ENCODE results near the gene SORBS2.

DNA sequence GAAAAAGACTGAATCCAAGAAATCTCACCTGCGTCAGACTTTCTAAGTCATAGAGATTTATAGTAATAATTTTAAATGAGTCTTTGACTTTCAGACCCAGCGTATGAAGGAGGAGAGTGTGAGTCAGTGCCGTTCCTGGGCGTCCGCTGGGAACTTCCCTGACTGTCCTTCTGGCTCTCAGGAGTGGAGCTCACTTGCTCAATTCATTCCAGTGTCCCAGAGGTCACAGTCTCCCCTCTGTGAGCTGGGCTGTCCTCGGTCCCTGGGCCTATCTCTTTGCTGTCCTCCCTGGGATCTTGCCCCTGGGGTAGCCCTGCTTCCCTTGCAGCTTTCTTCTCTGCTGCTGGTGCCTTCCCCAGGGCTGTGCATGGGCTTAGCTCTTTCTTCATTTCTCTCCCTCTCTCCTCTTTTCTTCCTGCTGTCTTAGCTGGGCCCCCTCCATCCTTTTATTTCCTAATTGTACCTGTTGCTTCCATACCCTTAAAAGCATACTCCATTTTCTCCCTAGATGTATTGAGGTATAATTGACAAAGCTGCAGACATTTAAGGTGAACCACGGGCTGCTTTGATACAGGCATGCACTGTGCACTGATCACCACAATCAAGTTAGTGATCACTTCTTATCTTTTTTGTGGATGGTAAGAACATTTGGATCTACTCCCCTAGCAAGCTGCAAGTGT lies 11.6 kb downstream of the SORBS2 start:
- no peak for TF ChIP-seq POLR2A (IDR thresholded peaks at IDR 0.05; ENCODE audit: low read depth, low read length)
- TF ChIP-seq, protein P1, sequence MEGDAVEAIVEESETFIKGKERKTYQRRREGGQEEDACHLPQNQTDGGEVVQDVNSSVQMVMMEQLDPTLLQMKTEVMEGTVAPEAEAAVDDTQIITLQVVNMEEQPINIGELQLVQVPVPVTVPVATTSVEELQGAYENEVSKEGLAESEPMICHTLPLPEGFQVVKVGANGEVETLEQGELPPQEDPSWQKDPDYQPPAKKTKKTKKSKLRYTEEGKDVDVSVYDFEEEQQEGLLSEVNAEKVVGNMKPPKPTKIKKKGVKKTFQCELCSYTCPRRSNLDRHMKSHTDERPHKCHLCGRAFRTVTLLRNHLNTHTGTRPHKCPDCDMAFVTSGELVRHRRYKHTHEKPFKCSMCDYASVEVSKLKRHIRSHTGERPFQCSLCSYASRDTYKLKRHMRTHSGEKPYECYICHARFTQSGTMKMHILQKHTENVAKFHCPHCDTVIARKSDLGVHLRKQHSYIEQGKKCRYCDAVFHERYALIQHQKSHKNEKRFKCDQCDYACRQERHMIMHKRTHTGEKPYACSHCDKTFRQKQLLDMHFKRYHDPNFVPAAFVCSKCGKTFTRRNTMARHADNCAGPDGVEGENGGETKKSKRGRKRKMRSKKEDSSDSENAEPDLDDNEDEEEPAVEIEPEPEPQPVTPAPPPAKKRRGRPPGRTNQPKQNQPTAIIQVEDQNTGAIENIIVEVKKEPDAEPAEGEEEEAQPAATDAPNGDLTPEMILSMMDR (IDR thresholded peaks at IDR 0.05; ENCODE audit: extremely low read depth in 1 of 2, insufficient read depth in 1 of 2, low read depth in 1 of 2, low read length in 2 of 2), result no peak
- TF ChIP-seq GATA2 (IDR thresholded peaks at IDR 0.05; ENCODE audit: insufficient read depth, insufficient read length, low read depth, low read length), result no peak
- no peak for TF ChIP-seq POLR2AphosphoS5 (IDR thresholded peaks at IDR 0.05; ENCODE audit: insufficient read depth, low read depth, low read length)
- TF ChIP-seq EZH2 (IDR thresholded peaks at IDR 0.05; ENCODE audit: borderline replicate concordance, low read depth, low read length, severe bottlenecking), result no peak
- TF ChIP-seq, protein P2, sequence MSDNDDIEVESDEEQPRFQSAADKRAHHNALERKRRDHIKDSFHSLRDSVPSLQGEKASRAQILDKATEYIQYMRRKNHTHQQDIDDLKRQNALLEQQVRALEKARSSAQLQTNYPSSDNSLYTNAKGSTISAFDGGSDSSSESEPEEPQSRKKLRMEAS (IDR thresholded peaks at IDR 0.05; ENCODE audit: insufficient read depth, insufficient read length), result no peak
- no peak for TF ChIP-seq FOS (IDR thresholded peaks at IDR 0.05; ENCODE audit: borderline replicate concordance, insufficient read depth, low read length)
- TF ChIP-seq MYC (IDR thresholded peaks at IDR 0.05; ENCODE audit: low read depth, low read length), result no peak
- TF ChIP-seq JUN (IDR thresholded peaks at IDR 0.05; ENCODE audit: borderline replicate concordance, insufficient read depth, insufficient read length, low read depth), result no peak

All from endothelial cell of umbilical vein (primary cell).